HG02798 (cell line): ENCODE results near the gene ADAMTS16.
"Not testable (repeated sequence)": the region's sequence is repeated elsewhere in the genome, so short reads cannot be mapped to it uniquely, and the experiment has no call there.

Source experiments
- ATAC-seq: cut with Tn5 transposase; IDR thresholded peaks from one replicate; pipeline ENCODE4 v1.9.1; 2021; ENCODE audit warnings: mild to moderate bottlenecking; ENCODE audit not compliant: unreplicated experiment, poor library complexity

Gene ADAMTS16, protein sequence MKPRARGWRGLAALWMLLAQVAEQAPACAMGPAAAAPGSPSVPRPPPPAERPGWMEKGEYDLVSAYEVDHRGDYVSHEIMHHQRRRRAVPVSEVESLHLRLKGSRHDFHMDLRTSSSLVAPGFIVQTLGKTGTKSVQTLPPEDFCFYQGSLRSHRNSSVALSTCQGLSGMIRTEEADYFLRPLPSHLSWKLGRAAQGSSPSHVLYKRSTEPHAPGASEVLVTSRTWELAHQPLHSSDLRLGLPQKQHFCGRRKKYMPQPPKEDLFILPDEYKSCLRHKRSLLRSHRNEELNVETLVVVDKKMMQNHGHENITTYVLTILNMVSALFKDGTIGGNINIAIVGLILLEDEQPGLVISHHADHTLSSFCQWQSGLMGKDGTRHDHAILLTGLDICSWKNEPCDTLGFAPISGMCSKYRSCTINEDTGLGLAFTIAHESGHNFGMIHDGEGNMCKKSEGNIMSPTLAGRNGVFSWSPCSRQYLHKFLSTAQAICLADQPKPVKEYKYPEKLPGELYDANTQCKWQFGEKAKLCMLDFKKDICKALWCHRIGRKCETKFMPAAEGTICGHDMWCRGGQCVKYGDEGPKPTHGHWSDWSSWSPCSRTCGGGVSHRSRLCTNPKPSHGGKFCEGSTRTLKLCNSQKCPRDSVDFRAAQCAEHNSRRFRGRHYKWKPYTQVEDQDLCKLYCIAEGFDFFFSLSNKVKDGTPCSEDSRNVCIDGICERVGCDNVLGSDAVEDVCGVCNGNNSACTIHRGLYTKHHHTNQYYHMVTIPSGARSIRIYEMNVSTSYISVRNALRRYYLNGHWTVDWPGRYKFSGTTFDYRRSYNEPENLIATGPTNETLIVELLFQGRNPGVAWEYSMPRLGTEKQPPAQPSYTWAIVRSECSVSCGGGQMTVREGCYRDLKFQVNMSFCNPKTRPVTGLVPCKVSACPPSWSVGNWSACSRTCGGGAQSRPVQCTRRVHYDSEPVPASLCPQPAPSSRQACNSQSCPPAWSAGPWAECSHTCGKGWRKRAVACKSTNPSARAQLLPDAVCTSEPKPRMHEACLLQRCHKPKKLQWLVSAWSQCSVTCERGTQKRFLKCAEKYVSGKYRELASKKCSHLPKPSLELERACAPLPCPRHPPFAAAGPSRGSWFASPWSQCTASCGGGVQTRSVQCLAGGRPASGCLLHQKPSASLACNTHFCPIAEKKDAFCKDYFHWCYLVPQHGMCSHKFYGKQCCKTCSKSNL

DNA sequence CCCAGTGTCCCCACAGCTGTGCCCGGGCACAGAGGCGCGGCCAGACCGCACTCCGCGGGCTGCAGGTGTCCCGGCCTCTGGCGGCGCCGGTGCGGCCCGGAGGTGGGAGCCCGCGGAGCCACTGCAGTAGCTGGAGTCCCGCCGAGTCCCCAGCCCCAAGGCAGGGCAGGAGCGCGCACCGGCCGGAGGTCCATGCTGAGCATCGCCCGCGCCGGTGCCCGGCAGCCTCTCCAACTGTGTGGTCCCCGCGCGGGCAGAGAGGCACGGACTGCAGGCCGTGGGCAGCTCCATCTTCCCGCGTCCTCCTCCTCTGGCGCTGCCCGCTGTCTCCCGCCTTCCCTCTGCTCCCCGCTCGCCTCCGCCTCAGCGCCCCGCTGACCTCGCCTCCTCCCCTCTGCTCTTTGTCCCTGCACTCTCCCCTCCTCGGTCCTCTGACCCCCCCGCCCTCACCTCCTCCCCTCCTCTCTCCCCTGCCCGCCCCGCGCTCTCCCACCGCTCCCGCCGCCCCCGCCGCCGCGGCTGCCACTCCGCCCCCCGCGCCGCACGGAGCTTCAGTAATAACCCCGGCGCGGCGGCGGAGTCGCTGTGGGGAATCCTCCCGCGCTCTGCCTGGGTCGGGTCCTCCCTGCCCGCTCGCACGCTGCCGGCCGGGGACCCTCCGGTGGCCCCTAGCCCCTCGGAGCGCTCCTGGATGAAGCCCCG, at the start of gene ADAMTS16:
ADAMTS16 (plus strand) TSS at position 554 of the 702 bp plus-strand sequence; CDS start at position 692, 138 bp downstream.
- no peak for ATAC-seq

GRCh38 chr5:5092149-5092548, 48.0 kb upstream of the ADAMTS16 start:
- ATAC-seq: no peak

DNA sequence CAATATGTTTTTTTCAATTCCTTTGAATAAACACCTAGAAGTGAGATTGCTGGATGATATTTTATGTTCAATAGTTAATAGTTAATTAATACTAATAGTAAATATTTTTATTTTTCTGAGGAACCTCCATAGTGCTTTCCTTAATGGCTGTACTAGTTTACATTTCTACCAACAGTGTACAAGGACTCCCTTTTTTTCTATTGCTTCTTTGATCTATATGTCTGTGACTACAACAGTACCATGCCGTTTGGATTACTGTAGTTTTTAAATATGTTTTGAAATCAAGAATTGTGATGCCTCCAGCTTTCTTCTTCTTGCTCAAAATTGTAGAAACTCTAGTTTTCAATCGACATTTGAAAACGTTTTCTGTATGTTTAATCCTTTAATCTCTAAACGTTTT, 39.5 kb upstream of the ADAMTS16 start:
- no peak for ATAC-seq

- no peak for ATAC-seq
Measured at GRCh38 chr5:5101676-5102075, 38.5 kb upstream of the ADAMTS16 start.

- ATAC-seq: no peak
Measured at GRCh38 chr5:5103245-5103644, 36.9 kb upstream of the ADAMTS16 start.

GRCh38 chr5:5104550-5104949, 35.6 kb upstream of the ADAMTS16 start:
- no peak for ATAC-seq

GRCh38 chr5:5105531-5105930, 34.6 kb upstream of the ADAMTS16 start:
- ATAC-seq: no peak

- peak; percentile 73 for ATAC-seq
Measured at GRCh38 chr5:5116956-5117355, 23.2 kb upstream of the ADAMTS16 start.

DNA sequence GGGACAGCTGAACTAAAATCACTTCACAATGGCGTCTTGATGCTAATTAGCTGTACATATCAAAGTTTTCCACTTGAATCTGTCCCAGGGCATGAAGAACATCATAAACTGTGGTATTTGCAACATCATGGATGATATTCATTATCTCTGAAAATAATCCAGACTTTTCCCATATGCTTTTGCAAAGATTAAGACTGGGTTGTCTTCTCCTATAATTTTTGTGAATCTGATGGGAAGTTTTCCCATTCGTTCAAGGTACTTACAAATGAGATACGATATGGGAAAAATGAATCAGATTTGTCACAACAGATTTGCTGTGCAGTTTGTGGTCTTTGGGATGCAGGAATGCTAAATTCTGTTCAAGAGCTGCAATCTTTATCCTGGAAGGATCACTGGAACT, 17.4 kb upstream of the ADAMTS16 start:
- no peak for ATAC-seq

- ATAC-seq: no peak
Measured at GRCh38 chr5:5124231-5124630, 15.9 kb upstream of the ADAMTS16 start.

GRCh38 chr5:5126444-5126843, 13.7 kb upstream of the ADAMTS16 start:
- no peak for ATAC-seq

GRCh38 chr5:5128766-5129165, 11.4 kb upstream of the ADAMTS16 start:
- no peak for ATAC-seq

- ATAC-seq: no peak
Measured at GRCh38 chr5:5132234-5132633, 7.9 kb upstream of the ADAMTS16 start.

GRCh38 chr5:5132693-5133295, 7.3 kb upstream of the ADAMTS16 start:
- ATAC-seq: no peak

GRCh38 chr5:5134107-5134506, 6.0 kb upstream of the ADAMTS16 start:
- ATAC-seq: no peak

- no peak for ATAC-seq
Measured at GRCh38 chr5:5135957-5136676, 4.0 kb upstream of the ADAMTS16 start.

DNA sequence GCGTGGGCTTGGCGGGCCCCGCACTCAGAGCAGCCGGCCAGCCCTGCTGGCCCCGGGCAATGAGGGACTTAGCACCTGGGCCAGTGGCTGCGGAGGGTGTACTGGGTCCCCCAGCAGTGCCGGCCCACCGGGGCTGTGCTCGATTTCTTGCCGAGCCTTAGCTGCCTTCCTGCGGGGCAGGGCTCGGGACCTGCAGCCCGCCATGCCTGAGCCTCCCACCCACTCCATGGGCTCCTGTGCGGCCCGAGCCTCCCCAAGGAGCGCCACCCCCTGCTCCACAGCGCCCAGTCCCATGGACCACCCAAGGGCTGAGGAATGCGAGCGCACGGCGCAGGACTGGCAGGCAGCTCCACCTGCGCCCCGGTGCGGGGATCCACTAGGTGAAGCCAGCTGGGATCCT, 2.3 kb upstream of the ADAMTS16 start:
- not testable (repeated sequence) for ATAC-seq

GRCh38 chr5:5139336-5139776, 774 bp upstream of the ADAMTS16 start:
- ATAC-seq: no peak
